Duodenal mucosa (tissue), 2 donors: Measurements from ENCODE around the gene RCHY1.

Experiments used
- H3K27ac ChIP-seq: one replicate; pipeline ENCODE4 v1.7.0; 2013; ENCODE audit warnings: low read depth, low read length
- H3K27me3 ChIP-seq, 2 donors: one replicate each; pipeline ENCODE4 v1.7.0; 2013; ENCODE audit warnings: low read length in 2 of 2, control low read depth in 1 of 2; ENCODE audit not compliant: insufficient read depth in 2 of 2, control insufficient read depth in 1 of 2
- H3K36me3 ChIP-seq, 2 donors: one replicate each; pipeline ENCODE4 v1.7.0; 2013; ENCODE audit warnings: low read length in 2 of 2, control low read depth in 1 of 2; ENCODE audit not compliant: insufficient read depth in 2 of 2, control insufficient read depth in 1 of 2
- H3K4me1 ChIP-seq, 2 donors: one replicate each; pipeline ENCODE4 v1.7.0; 2013; ENCODE audit warnings: low read length in 2 of 2, control low read depth in 1 of 2; ENCODE audit not compliant: insufficient read depth in 2 of 2, control insufficient read depth in 1 of 2
- H3K4me3 ChIP-seq, 2 donors: one replicate each; pipeline ENCODE4 v1.7.0; 2013; ENCODE audit warnings: low read length in 2 of 2, low read depth in 1 of 2
- H3K9ac ChIP-seq, 2 donors: one replicate each; pipeline ENCODE4 v1.7.0; 2013; ENCODE audit warnings: low read length in 2 of 2, low read depth in 1 of 2
- H3K9me3 ChIP-seq, 2 donors: one replicate each; pipeline ENCODE4 v1.7.0; 2013; ENCODE audit warnings: low read length in 2 of 2, control low read depth in 1 of 2; ENCODE audit not compliant: control insufficient read depth in 1 of 2

The RCHY1 gene

DNA sequence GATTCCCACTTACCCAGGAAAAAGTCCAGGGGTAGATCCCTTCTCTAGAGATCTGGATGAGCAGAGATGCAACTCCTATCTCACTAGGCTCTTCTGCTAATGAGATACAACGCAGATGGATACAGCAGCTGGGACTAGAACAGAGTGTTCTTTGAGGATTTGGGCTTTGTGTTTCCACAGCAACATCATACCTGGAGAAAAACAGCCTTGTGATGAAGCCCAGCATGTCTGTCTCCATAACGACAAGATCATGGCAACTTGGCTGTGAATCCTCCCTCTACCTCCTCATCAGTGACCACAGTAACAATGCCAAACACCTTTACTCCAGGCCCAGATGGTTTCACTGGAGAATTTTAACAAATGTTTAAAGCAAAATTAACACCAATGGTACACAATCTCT, 80.1 kb downstream of the RCHY1 start:
- H3K27me3 ChIP-seq: peaks cover 0 to 3% of the 10 kb centered on the region in 2 donors
- H3K36me3 ChIP-seq: no peaks in the 10 kb centered on the region
- no peaks in the 10 kb centered on the region for H3K9me3 ChIP-seq
- H3K27ac ChIP-seq: no peak overlapping the region
- no peak overlapping the region for H3K4me3 ChIP-seq
- no peaks in the 10 kb centered on the region for H3K4me1 ChIP-seq
- no peak overlapping the region for H3K9ac ChIP-seq

DNA sequence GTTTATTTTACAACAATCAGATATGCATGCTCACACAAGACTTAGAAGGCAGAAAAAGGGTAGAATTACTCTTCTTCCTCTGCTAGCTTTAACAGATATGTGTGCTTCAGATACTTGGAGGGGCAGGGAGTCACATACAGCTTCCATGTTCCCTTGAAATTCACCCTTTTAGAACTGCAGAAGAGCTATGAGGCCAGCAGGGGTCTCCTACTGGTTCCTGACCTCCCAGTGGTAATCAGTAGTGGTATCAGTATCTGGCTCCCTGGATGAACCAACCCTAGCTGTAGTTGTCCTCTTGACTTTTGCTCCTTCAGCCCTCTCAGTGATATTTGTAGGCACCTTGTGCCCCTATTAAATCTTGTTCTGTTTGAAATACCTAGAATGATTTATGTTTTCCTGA, 81.5 kb downstream of the RCHY1 start:
- H3K4me1 ChIP-seq: no peaks in the 10 kb centered on the region
- peaks cover 0 to 3% of the 10 kb centered on the region in 2 donors for H3K27me3 ChIP-seq
- H3K9me3 ChIP-seq: no peaks in the 10 kb centered on the region
- no peak overlapping the region for H3K27ac ChIP-seq
- H3K36me3 ChIP-seq: no peaks in the 10 kb centered on the region
- no peak overlapping the region for H3K9ac ChIP-seq
- no peak overlapping the region for H3K4me3 ChIP-seq

DNA sequence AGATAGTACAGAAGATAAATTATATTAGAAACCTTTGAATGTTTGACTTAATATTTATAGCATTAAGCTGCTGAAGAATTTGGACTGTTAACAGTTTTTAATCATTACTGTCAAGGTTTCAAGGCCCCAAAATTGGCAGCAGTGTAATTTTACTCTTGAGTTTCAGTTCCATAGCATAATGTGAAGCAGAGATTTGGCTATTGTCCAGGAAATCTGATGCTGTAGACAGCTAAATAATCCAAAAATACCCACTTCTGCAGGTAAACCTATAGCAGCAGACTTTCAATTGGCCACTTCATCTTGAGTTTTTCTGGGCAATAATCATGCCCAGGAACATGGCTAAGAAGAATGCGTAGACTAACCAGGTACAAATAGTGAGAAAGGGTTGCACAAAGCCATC, 85.0 kb downstream of the RCHY1 start:
- H3K4me1 ChIP-seq: no peaks in the 10 kb centered on the region
- peaks cover 0 to 3% of the 10 kb centered on the region in 2 donors for H3K27me3 ChIP-seq
- no peak overlapping the region for H3K4me3 ChIP-seq
- no peak overlapping the region for H3K9ac ChIP-seq
- no peak overlapping the region for H3K27ac ChIP-seq
- no peaks in the 10 kb centered on the region for H3K36me3 ChIP-seq
- no peaks in the 10 kb centered on the region for H3K9me3 ChIP-seq
